K562 (cell line): Measurements from ENCODE around the gene CEMP1. TPM values are rescaled to one million over a fixed set of nuclear protein-coding genes. Genes with fewer than 3 reads are reported as not detected.

ENCODE experiments used
- ATAC-seq: fragments of 200-7000 bp; cut with Tn5 transposase; 3 replicates; pipeline ENCODE4 v1.9.1; 2020; ENCODE audit warnings: moderate library complexity
- BruUV-seq: library from RNA; stranded (reverse); fragments of 400-500 nt; replicated peaks from 2 replicates; lab custom pipeline; 2021; lab: Mats Ljungman, UMichigan
- CTCF ChIA-PET: fragments of 300-600 bp; formaldehyde crosslinking; extraction: SDS; loops from one replicate; lab custom pipeline; 2021; ENCODE audit warnings: low intra/inter-chr PET ratio; lab: Yijun Ruan, JAX
- POLR2A ChIA-PET: fragments of 300-600, 350-650 bp; sonication (Branson Sonifier 250); formaldehyde crosslinking; extraction: SDS; loops from one replicate; lab custom pipeline; 2021; ENCODE audit warnings: antibody characterized with exemption, inconsistent platforms; lab: Yijun Ruan, JAX
- DNase-seq, 4 experiments: peaks; one replicate each; pipeline versions ENCODE4 v3.0.0 to v3.0.0-alpha.2; 2011 to 2018; ENCODE audit warnings: low spot score in 3 of 4, mixed read lengths in 3 of 4; ENCODE audit errors: extremely low read depth in 1 of 4
- FAIRE-seq: peaks from 2 replicates; lab custom pipeline; 2011; peaks lifted over from hg19 to GRCh38; lab: Jason Lieb, UNC
- H2AFZ ChIP-seq: 2 replicates; pipeline ENCODE4 v1.6.0; 2011; ENCODE audit warnings: low read depth, low read length, control low read depth, inconsistent platforms
- H3K27ac ChIP-seq: fragments of 200-600 bp; 3 replicates; pipeline ENCODE4 v1.8.0; 2011; ENCODE audit warnings: low read depth, mild to moderate bottlenecking, control low read depth, inconsistent platforms, low read length, moderate library complexity, mixed read lengths; ENCODE audit errors: extremely low read depth
- H3K27me3 ChIP-seq, 2 experiments: fragments of 300-600 bp in 1 of 2; 2 replicates in 1 of 2; 3 replicates in 1 of 2; pipeline versions ENCODE4 v1.6.0 to v1.8.0; 2011; ENCODE audit warnings: inconsistent platforms in 2 of 2, low read length in 2 of 2, mild to moderate bottlenecking in 1 of 2, mixed read lengths in 1 of 2, moderate library complexity in 1 of 2; ENCODE audit not compliant: control insufficient read depth in 2 of 2, insufficient read depth in 2 of 2
- H3K36me3 ChIP-seq: fragments of 300-600 bp; 3 replicates; pipeline ENCODE4 v1.8.0; 2011; ENCODE audit warnings: mild to moderate bottlenecking, low read length, inconsistent platforms; ENCODE audit not compliant: control insufficient read depth, insufficient read depth
- H3K4me1 ChIP-seq, 2 experiments: fragments of 200-600 bp in 1 of 2; replicated peaks in 1 of 2; 2 replicates in 1 of 2; 3 replicates in 1 of 2; pipeline versions ENCODE4 v1.5.1 to v1.8.0; 2011; ENCODE audit warnings: inconsistent platforms in 2 of 2, low read length in 2 of 2, mild to moderate bottlenecking in 1 of 2, mixed read lengths in 1 of 2, moderate library complexity in 1 of 2; ENCODE audit not compliant: control insufficient read depth in 2 of 2, insufficient read depth in 2 of 2
- H3K4me2 ChIP-seq: 2 replicates; pipeline ENCODE4 v1.6.1; 2011; ENCODE audit warnings: low read length, control low read depth, inconsistent platforms, mixed read lengths; ENCODE audit not compliant: insufficient read depth
- H3K4me3 ChIP-seq: fragments of 200-600 bp; sonication (generic), shearing (Covaris generic); 2 replicates; pipeline ENCODE4 v1.5.1; 2016; ENCODE audit warnings: control low read depth, inconsistent platforms
- H3K79me2 ChIP-seq: fragments of 200-600 bp; 3 replicates; pipeline ENCODE4 v1.8.0; 2011; ENCODE audit warnings: low read length, inconsistent platforms; ENCODE audit not compliant: control insufficient read depth, insufficient read depth
- H3K9ac ChIP-seq, 2 experiments: 2 replicates each; pipeline versions ENCODE4 v1.6.0 to v1.6.1; 2011; ENCODE audit warnings: low read depth in 2 of 2, low read length in 2 of 2, control low read depth in 1 of 2, inconsistent platforms in 1 of 2, mild to moderate bottlenecking in 1 of 2, mixed read lengths in 1 of 2; ENCODE audit not compliant: insufficient read depth in 1 of 2
- H3K9me1 ChIP-seq: one replicate; pipeline ENCODE4 v1.6.0; 2011; ENCODE audit warnings: inconsistent platforms, mild to moderate bottlenecking, low read length, moderate library complexity; ENCODE audit not compliant: control insufficient read depth, insufficient read depth
- H3K9me3 ChIP-seq: replicated peaks from 2 replicates; pipeline ENCODE4 v1.5.1; 2011; ENCODE audit warnings: low read depth, low read length, inconsistent platforms; ENCODE audit not compliant: control insufficient read depth, insufficient read depth
- H4K20me1 ChIP-seq: replicated peaks from 2 replicates; pipeline ENCODE4 v1.6.1; 2011; ENCODE audit warnings: low read length, inconsistent platforms, mixed read lengths; ENCODE audit not compliant: control insufficient read depth, insufficient read depth
- KDM1A ChIP-seq, 2 experiments: fragments of 450-650 bp; IDR thresholded peaks; 2 replicates each; pipeline ENCODE4 v1.6.1; 2016; ENCODE audit warnings: mild to moderate bottlenecking in 2 of 2
- PRDM10 ChIP-seq: fragments of 450-650 bp; IDR thresholded peaks from 2 replicates; pipeline ENCODE4 v1.6.1; 2018; ENCODE audit not compliant: partially characterized antibody
- SLC30A9 ChIP-seq: fragments of 250-450 bp; sonication (Bioruptor Pico); IDR thresholded peaks from 2 replicates; pipeline ENCODE4 v1.8.0; 2022; ENCODE audit warnings: mild to moderate bottlenecking, moderate library complexity
- SMARCA5 ChIP-seq: fragments of 450-650 bp; IDR thresholded peaks from 2 replicates; pipeline ENCODE4 v1.6.1; 2016
- ZFP91 ChIP-seq: sonication (generic); formaldehyde crosslinking; IDR thresholded peaks from 2 replicates; pipeline ENCODE4 v1.8.0; 2022; ENCODE audit warnings: mild to moderate bottlenecking, missing genetic modification reagents
- ZNF764 ChIP-seq: fragments of 250-450 bp; sonication (Bioruptor Pico); IDR thresholded peaks from 2 replicates; pipeline ENCODE4 v1.4.0; 2020; ENCODE audit warnings: low read depth, mild to moderate bottlenecking, moderate library complexity
- ZNF780A ChIP-seq: fragments of 250-450 bp; sonication (Bioruptor Pico); IDR thresholded peaks from 2 replicates; pipeline ENCODE4 v1.5.0; 2021; ENCODE audit warnings: mild to moderate bottlenecking
- WGBS: fragments of 100-300 bp; shearing (Covaris generic); methylation state at CpG from one replicate; pipeline ENCODE4 v1.1.6; 2016; ENCODE audit warnings: low coverage, mixed read lengths; ENCODE audit not compliant: insufficient coverage; ENCODE audit errors: missing lambda C conversion rate; 5-methylcytosine and 5-hydroxymethylcytosine counted together
- in situ Hi-C: fragments of 300-500 bp; cut with MboI; formaldehyde crosslinking; loops from 4 replicates; pipeline ENCODE4 v1.15.0; 2018; ENCODE audit warnings: inconsistent platforms, mixed read lengths
- intact Hi-C: fragments of 100-400 bp; cut with micrococcal nuclease; formaldehyde crosslinking; loops from 2 replicates; pipeline ENCODE4 v1.14.2; 2022
- polyA plus RNA-seq, 8 experiments: library from polyadenylated mRNA; depleted of rRNA in 4 of 8; stranded (reverse) in 5 of 8; unstranded in 3 of 8; fragments of >200 nt; fragmentation: Nextera tagmentation in 2 of 8; fragmentation: Illumina TruSeq in 1 of 8; extraction: Ambion mirVana in 2 of 8; extraction: Trizol in 1 of 8; gene quantifications; 2 replicates each; pipeline versions ENCODE4 v1.2.1 to v1.2.3, GENCODE V29; 2011 to 2014; ENCODE audit warnings: inconsistent platforms in 1 of 8, missing spikeins in 1 of 8
- total RNA-seq, 7 experiments: library from RNA; depleted of rRNA in 6 of 7; stranded (reverse); fragments of >200 nt in 6 of 7; fragmentation: Illumina TruSeq in 2 of 7; extraction: Trizol in 2 of 7; gene quantifications; 2 replicates each; pipeline versions ENCODE4 v1.2.1 to v1.2.3, GENCODE V29; 2011 to 2021; ENCODE audit warnings: low replicate concordance in 1 of 7

CEMP1 gene
- total and polyA plus RNA-seq, 9 of the 15 experiments (the other 6 are each of a cell fraction or from before 2014, with no cell fraction given) = 0.05 to 0.45 TPM; not detected in 7

- TF ChIP-seq PRDM10 (no peak), ZNF764 (CRISPR knock-in tag) (no peak)
- TF ChIP-seq, all 486 proteins: peak for 0
These were observed 31.8 kb downstream of the CEMP1 start (continued) for GRCh38 chr16:2499454-2499853.

- Histone ChIP-seq H3K4me3 (no peak overlapping the region), H3K36me3 (peaks cover 67% of the 10 kb centered on the region; the same call in 2 of the 3 replicates), H3K4me2 (no peak overlapping the region), H3K9ac (peak overlapping the region in 1 of 2 experiments; percentile 83; a peak in 2 of 4 replicates), H3K9me3 (no peaks in the 10 kb centered on the region), H3K27me3 (no peaks in the 10 kb centered on the region), H4K20me1 (peaks cover 9% of the 10 kb centered on the region), H3K79me2 (peaks cover 19% of the 10 kb centered on the region), H3K4me1 (peaks cover 22 to 73% of the 10 kb centered on the region in 2 experiments), H3K9me1 (no peaks in the 10 kb centered on the region), H2AFZ (no peak overlapping the region), H3K27ac (no peak overlapping the region)
- 86% methylated on average over 15 of the region's 15 CpGs for WGBS
- in situ Hi-C loops = no loop called here
- no peak for DNase-seq
- no TSS peak for BruUV-seq
- intact Hi-C loops = loop anchor here (5.0 kb wide), 1 partner anchor 301 kb away; the partner anchor contains the start of gene CASKIN1
- no peak for FAIRE-seq
- no peak for ATAC-seq
- ChIA-PET POLR2A (no interaction called here), CTCF (interaction anchor here (0.9 to 1.0 kb wide), 2 partner anchors 159 to 201 kb away, joined by 3 read pairs; no protein-coding TSS in a partner anchor)
- TF ChIP-seq ZFP91 (CRISPR knock-in tag) (no peak), KDM1A (IDR thresholded peaks at IDR 0.05) (no peak), SMARCA5 (no peak), ZNF780A (no peak), SLC30A9 (no peak)
These were observed 32.5 kb downstream of the CEMP1 start for GRCh38 chr16:2498531-2499253.
